ENCODE data around the gene ZNF821. TPM values are rescaled to one million over a fixed set of nuclear protein-coding genes. Genes with fewer than 3 reads are reported as not detected.

Gene ZNF821
- total RNA-seq, 1 experiment from 2014 or later, result 6.4 TPM

GRCh38 chr16:71924710-71925109, 40.7 kb upstream of the ZNF821 start:
- no TSS peak for BruUV-seq (replicated peaks)

GRCh38 chr16:71923941-71924690, 40.1 kb upstream of the ZNF821 start:
- POLR2A ChIA-PET, result no interaction called here
- no TSS peak for BruUV-seq (replicated peaks)
- no peaks in the 10 kb centered on the region for H3K27me3 ChIP-seq (ENCODE audit: control insufficient read depth, insufficient read depth, low read length)
- ATAC-seq (no peak), DNase-seq (ENCODE audit: low read depth, low spot score) (no peak)
- CTCF ChIA-PET, result no interaction called here
- H3K36me3 ChIP-seq (ENCODE audit: control insufficient read depth, insufficient read depth, low read length), result peaks cover 29% of the 10 kb centered on the region
- TF ChIP-seq CTCF (IDR thresholded peaks at IDR 0.05) (no peak), TCF7L2 (IDR thresholded peaks at IDR 0.05; ENCODE audit: low read depth, low read length) (no peak), POLR2AphosphoS5 (IDR thresholded peaks at IDR 0.05; ENCODE audit: low read depth, low read length) (no peak), REST (IDR thresholded peaks at IDR 0.05; ENCODE audit: insufficient read depth in 1 of 2, low read depth in 2 of 2, low read length in 1 of 2) (no peak), SIN3A (IDR thresholded peaks at IDR 0.05; ENCODE audit: borderline replicate concordance, insufficient read depth, low read depth, low read length) (no peak)
- intact Hi-C loops (cut with micrococcal nuclease; ENCODE audit: unreplicated experiment), result no loop called here
- in situ Hi-C loops (cut with HindIII; ENCODE audit: low pct_unique_long_range_greater_than_20kb, low sequenced_read_pairs), result no loop called here
- H3K9me3 ChIP-seq (ENCODE audit: control insufficient read depth, insufficient read depth, low read depth, low read length), result no peaks in the 10 kb centered on the region
- no peak overlapping the region for H3K27ac ChIP-seq (ENCODE audit: low read length)
- H3K4me3 ChIP-seq (ENCODE audit: low read depth in 2 of 2, low read length in 2 of 2), result no peak overlapping the region
- peaks cover 13% of the 10 kb centered on the region for H3K4me1 ChIP-seq (ENCODE audit: control insufficient read depth, insufficient read depth, low read length)

More at GRCh38 chr16:71924710-71925109, 40.7 kb upstream of the ZNF821 start:
- H3K9me3 ChIP-seq (ENCODE audit: control insufficient read depth, insufficient read depth, low read depth, low read length), result no peaks in the 10 kb centered on the region
- TF ChIP-seq CTCF (IDR thresholded peaks at IDR 0.05) (no peak), POLR2AphosphoS5 (IDR thresholded peaks at IDR 0.05; ENCODE audit: low read depth, low read length) (no peak), TCF7L2 (IDR thresholded peaks at IDR 0.05; ENCODE audit: low read depth, low read length) (no peak), SIN3A (IDR thresholded peaks at IDR 0.05; ENCODE audit: borderline replicate concordance, insufficient read depth, low read depth, low read length) (no peak), REST (IDR thresholded peaks at IDR 0.05; ENCODE audit: insufficient read depth in 1 of 2, low read depth in 2 of 2, low read length in 1 of 2) (no peak)
- H3K4me1 ChIP-seq (ENCODE audit: control insufficient read depth, insufficient read depth, low read length), result peaks cover 13% of the 10 kb centered on the region
- POLR2A ChIA-PET, result no interaction called here
- H3K27me3 ChIP-seq (ENCODE audit: control insufficient read depth, insufficient read depth, low read length), result no peaks in the 10 kb centered on the region
- no peak overlapping the region for H3K4me3 ChIP-seq (ENCODE audit: low read depth in 2 of 2, low read length in 2 of 2)
- no peak for ATAC-seq
- intact Hi-C loops (cut with micrococcal nuclease; ENCODE audit: unreplicated experiment) (no loop called here), in situ Hi-C loops (cut with HindIII; ENCODE audit: low pct_unique_long_range_greater_than_20kb, low sequenced_read_pairs) (no loop called here)
- H3K36me3 ChIP-seq (ENCODE audit: control insufficient read depth, insufficient read depth, low read length), result peaks cover 27% of the 10 kb centered on the region
- DNase-seq (ENCODE audit: low read depth, low spot score), result no peak
- no peak overlapping the region for H3K27ac ChIP-seq (ENCODE audit: low read length)
- CTCF ChIA-PET, result no interaction called here
